SH-SY5Y (cell line): ENCODE data around the gene ASXL3.

Experiments used
- GATA2 ChIP-seq: IDR thresholded peaks from 2 replicates; pipeline ENCODE4 v1.6.1; 2011; ENCODE audit warnings: mild to moderate bottlenecking, low read depth, low read length
- GATA3 ChIP-seq: IDR thresholded peaks from 2 replicates; pipeline ENCODE4 v1.6.1; 2011; ENCODE audit warnings: low read depth, mild to moderate bottlenecking, low read length, moderate library complexity

- TF ChIP-seq GATA3 (no peak), GATA2 (no peak)
Observed at GRCh38 chr18:33682436-33682835, 104.4 kb downstream of the ASXL3 start.
